ENCODE measurements around the gene AGBL4. TPM values are rescaled to one million over a fixed set of nuclear protein-coding genes. Genes with fewer than 3 reads are reported as not detected.

The AGBL4 gene
- polyA plus RNA-seq, 3 donors = 0.93 to 1.3 (median 1.2) TPM

DNA sequence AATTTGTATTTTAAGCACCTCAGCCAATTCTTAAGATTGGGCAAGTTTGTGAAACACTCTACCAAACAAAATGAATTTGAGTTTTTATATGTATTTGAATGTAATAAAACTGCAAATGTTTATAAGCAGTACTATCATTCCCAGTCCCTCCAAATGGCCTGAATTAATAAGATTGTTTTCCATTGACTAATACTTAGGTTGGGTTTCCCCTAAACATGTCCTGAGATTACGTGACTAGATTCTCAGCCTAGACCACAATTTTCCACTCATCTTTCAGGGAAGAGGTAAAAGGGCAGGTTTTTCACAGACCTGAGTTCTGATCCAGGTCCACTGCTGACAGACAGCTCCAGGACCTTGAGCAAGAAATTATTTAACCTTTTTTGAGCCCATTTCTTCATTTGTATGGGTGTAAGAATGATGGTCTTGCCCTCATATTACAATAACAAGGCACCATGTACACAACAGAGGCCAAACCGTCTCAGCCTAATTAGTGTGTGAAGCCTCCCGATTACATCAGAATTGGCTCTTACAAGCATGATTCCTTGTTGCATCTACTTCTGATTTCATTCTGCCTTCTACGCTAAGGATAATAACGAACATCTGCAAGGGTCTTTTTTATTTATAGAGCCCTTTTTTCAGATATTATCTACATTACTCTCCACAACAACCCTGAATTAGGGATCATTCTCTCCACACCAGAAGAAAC is 1298.3 kb downstream of the AGBL4 start:
- DNase-seq = no peak

- DNase-seq = no peak
Measured at GRCh38 chr1:48720929-48721328, 1302.8 kb downstream of the AGBL4 start.

DNA sequence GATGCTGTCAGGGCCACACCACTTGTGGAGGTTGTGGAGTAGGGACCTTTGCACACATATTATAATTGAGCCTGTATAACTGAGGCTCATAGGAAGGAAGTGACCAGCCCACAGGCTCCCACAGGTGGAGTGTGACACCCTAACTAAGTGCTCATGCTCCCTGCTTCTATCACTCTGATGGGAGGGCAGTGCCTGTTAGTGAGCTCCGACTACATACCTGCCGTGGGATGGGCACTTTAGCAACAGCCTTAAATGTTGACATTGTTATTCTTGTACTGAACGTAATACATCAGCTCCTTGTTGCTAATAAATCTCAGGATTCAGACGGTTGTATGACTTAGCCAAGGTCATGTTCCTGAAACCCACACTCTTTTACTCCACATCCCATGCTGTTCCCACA is 1305.0 kb downstream of the AGBL4 start:
- DNase-seq = no peak

DNA sequence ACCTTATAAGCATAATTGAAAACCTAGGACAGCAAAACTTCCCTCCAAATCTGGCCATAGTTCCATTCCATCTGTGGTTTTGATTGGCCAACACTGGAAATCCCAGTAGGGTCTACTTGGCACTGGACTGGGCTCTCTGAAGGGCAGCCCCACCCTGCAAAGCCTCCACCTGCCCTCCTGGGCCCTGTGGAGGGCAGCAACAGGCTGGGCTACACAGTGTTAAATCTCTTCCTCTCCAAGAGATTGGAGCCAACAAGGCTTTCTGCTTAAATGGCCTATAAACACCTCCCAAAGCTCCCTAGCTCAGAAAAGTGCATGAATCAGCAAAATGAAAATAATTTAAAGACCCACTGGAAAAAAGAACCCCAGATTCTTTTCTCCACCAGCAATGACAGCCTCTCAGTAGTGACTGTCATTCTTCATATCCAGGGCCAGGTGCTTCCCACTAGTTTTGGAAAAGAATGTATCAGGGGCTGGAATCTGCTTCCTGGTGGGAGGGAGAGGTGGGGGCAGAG is 1305.6 kb downstream of the AGBL4 start:
- no peak for DNase-seq

DNA sequence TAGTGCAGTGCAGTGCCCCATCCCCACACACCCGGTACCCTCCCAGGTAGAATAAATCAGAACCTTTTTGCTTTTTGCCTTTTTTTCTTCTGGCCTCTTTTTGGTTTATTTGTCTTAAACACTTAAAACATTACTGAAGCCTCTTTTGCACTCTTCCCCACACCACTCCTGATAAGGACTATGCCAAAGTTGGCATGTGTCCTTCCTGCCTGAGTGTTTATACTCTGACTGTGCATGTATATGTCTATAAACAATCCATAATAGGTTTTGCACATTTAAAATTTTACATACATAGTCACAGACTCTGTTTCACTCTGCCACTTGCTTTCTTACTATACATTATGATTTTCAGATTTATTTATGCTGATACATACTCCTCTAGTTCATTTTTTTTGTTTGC is 1306.7 kb downstream of the AGBL4 start:
- no peak for DNase-seq

DNA sequence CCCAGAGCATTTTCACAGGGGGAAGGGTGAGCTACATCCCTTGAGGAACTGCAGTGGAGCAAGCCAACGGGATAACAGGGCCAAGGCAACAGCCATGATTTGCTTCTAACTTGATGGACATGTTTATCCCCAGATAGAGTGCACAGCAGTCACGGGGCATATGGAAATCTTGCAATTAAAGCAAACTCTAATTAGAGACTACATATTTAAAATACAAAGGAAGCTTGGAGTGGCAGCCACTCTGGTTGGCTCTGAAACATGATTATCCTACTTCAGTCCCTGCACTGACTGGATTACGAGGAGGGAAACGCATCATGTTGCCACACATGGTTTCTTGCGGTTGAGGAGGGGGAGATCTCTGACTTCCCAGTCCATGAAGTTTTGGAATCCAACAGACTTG is 1307.8 kb downstream of the AGBL4 start:
- DNase-seq = no peak

- no peak for DNase-seq
Measured at GRCh38 chr1:48710915-48711314, 1312.8 kb downstream of the AGBL4 start.

GRCh38 chr1:48710318-48710717 is 1313.4 kb downstream of the AGBL4 start:
- DNase-seq = no peak

- DNase-seq = no peak
Measured at GRCh38 chr1:48704736-48705135, 1319.0 kb downstream of the AGBL4 start.

GRCh38 chr1:48701445-48701844 is 1322.3 kb downstream of the AGBL4 start:
- DNase-seq = no peak

DNA sequence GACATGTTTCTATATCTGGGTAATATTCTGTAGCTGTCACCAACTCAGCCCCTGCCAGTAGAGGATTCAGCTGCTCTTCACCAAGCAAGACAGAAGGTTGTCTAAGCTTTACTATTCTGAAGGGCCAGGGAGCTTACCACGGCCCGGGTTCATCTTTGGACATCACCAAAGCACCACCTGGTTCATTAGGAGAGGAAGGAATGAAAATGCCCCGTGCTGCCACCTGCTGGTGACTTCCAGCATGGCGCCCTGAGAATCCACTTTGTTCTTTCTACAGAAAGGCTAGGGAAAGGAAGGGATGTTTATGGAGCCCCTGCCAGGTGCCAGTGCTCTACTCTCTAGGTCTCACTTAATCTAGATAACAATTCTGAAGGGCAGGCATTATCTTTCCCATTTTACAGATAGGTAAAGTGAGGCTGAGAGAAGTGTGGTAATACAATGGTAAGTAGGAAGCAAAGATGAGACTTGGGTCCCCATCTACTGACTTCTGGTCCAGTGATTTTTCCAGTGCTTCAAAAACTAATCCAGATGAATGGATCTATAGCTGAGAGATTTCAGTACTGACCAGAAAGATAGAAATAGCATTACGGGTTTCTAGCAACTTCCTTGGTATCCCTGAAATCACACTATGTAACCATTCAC is 1326.6 kb downstream of the AGBL4 start:
- no peak for DNase-seq

- no peak for DNase-seq
Measured at GRCh38 chr1:48695161-48695560, 1328.6 kb downstream of the AGBL4 start.

DNA sequence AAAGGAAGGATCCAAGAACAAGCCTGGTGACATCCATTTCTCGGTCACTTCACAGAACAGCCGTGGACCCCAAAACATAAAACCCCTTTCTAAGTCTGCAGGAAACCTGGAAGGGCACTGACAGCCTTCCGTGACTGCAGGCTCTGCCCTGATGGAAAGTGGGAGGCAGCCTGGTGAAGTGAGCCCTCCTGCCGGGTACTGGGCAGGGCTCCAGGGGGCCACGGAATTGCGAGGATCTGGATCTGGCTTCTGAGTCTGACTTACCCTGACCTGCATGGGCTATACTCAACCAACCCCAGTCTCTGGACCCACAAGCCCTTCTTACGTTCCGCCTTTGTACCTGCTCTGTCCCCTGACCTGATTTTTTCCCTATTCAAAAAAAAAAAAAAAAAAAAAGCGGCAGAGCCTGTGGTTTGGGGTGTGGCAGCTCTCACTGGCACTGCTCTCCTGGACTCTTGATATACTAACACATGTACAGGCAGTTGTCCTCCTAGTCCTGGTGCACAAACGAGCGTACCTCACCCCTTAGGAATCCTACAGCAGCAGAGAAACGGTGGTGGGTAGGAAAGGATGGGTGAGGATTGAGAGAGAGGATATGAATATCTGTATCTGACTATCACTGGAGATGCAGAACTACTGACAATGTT is 1330.0 kb downstream of the AGBL4 start:
- DNase-seq = no peak

DNA sequence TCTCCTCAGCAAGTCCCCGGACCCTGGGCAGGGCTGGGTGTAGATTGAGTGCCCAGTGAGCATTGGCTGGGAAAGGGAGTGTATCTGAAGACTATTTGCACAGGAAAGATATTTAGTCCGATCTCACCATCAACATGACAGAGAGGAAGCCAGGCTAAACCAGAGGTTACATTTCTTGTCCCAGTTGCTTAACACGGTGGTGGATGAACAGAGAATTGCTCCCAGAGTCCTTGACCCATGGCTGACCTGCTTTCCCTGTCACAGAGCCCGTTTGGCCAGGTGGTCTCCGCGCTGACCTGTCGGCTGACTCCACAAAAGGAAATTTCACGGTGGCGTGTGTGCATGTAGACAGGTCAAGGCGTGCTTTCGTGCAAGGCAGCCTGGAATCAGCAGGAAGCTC is 1330.6 kb downstream of the AGBL4 start:
- DNase-seq = no peak

DNA sequence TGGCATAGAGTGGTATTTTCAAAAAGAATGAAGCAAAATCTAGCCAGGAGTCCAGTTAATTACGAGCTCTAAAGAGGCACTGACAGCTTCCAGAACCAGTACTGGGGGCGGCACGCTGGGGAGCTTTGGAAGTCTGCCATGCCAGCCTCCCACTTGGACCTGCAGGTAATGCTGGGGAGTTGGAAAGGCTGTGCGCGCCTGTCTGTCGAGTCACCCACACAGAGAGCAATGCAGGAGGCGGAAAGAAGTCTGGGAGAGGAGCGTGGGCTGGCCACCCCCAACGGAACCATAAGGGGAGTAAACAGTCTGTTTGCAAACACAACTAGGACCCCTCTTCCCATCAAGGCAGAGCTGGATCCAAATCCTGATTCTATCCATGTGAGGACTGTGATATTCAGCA is 1331.5 kb downstream of the AGBL4 start:
- no peak for DNase-seq

DNA sequence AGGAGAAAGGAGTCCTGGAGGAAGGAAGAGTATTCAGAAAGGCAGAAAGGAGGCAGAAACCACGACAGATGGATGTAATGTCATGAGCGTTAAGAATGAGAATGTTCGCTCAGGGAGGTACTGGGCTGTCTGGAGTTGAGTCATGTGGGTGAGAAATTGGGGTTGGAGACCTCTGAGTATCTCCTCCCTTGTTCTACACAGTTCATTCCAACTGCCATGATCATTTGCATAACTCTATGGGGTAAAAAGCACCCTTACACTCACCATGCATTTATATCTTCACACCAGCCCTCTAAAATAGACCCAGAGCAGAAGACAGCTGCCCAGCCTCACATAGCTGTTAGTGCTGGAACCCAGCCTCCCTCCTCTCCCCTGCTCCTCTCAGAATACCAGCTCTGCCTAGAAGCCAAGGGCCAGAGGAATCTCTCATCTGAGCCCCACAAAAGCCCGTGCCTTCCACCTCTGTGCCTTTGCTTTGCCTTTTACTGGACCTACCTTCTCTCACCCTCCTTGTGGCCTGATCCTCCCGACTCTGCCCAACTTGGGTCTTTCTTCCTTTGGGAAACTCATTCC is 1332.2 kb downstream of the AGBL4 start:
- no peak for DNase-seq

- DNase-seq = no peak
Measured at GRCh38 chr1:48688102-48688760, 1335.5 kb downstream of the AGBL4 start.

DNA sequence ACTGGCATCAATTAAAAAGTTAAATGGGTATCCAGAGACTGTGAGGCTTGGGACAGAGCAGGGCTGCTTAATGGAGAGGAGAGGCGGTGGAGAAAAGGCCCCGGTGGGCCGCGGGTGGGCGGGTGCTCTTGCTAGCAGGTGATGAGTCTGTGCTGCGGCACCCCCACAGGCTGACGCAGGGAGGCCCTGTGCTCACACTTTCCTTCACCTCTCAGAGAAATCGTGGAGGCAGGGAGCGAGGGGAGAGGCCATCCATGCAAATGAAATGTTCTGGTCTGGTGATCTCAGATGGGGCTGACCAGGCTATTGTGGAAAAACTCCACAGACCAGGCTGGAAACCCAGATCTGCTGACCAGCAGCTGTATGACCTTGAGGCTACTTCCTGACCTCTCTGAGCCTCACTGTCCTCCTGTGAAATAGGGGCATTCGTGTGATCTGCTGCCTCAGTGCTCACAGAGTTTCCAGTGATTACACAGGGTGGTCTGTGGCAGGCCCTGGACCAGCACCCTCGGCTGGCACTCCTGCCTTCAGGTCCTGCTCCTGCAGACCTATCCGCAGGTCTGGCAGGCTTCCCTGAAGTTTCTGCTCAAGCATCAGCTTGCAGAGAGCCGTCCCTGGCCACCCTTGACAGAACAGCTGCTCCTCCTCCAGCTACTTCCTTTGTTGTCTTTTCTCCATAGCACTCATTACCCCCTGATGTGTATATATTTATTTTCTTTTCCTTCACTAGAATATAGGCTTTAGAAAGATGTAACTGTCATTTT is 1336.3 kb downstream of the AGBL4 start:
- peak; percentile 55 for DNase-seq

- no peak for DNase-seq
Measured at GRCh38 chr1:48686159-48686558, 1337.6 kb downstream of the AGBL4 start.

DNA sequence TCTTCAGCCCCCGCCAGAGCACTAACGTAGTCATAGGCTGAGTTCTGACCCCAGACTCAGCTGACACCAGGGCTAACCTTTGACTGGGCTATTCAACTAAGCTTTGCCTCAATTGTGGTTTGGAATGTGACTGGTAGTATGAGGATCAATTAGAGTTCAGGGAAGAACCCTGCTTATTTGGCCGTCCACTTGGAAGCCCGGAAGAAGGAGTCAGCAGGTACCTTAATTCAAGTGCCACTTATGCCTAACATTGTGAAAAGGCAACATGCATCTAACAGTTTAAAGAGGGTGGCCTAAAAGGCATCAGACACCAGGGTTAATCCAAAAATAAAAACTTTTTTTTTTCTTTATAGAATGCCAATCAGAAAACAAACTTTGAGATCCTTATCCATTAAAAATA is 1339.4 kb downstream of the AGBL4 start:
- no peak for DNase-seq

DNA sequence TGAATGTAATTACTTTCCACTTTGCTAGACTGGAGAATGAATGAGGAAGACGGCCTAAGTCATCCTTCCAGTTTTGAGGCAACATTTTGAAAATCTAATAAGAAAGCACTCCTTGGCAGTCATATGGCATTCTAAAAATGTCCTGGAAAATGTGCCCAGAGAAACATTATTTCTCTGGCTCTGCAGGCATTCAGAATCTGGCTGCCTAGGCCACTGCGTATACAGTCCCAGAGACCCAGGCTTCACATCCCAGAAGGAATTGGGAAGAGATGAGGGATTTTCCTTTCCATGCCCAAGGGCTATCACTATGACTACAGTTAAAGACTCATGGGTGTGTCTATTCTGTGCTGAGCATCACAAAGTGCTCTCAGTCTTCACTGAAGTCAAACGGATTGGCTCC is 1339.9 kb downstream of the AGBL4 start:
- DNase-seq = no peak

Measured in renal pelvis (tissue), 4 donors.